H7 (cell line): Measurements from ENCODE around the gene UBL7. TPM values are rescaled to one million over a fixed set of nuclear protein-coding genes. Genes with fewer than 3 reads are reported as not detected.
"Not testable (repeated sequence)": the region's sequence is repeated elsewhere in the genome, so short reads cannot be mapped to it uniquely, and the experiment has no call there.

ENCODE experiments used
- DNase-seq: peaks from one replicate; pipeline ENCODE4 v3.0.0; 2012
- H3K27me3 ChIP-seq: 2 replicates; pipeline ENCODE4 v1.6.0; 2011; ENCODE audit warnings: mild to moderate bottlenecking, low read length; ENCODE audit not compliant: control insufficient read depth, insufficient read depth
- H3K36me3 ChIP-seq: replicated peaks from 2 replicates; pipeline ENCODE4 v1.5.1; 2011; ENCODE audit warnings: low read length; ENCODE audit not compliant: control insufficient read depth, insufficient read depth
- H3K4me3 ChIP-seq: 2 replicates; pipeline ENCODE4 v1.5.1; 2011; ENCODE audit warnings: low read depth, mild to moderate bottlenecking, control low read depth, low read length, moderate library complexity; ENCODE audit not compliant: insufficient read depth
- total RNA-seq: library from RNA; depleted of rRNA; stranded (reverse); fragments of >200 nt; shearing (Covaris generic); gene quantifications from 2 replicates; pipeline ENCODE4 v1.2.3, GENCODE V29; 2014

UBL7 gene
- total RNA-seq, 1 experiment from 2014 or later: 105 TPM

- H3K27me3 ChIP-seq, DNase-seq, H3K4me3 ChIP-seq, H3K36me3 ChIP-seq: not testable (repeated sequence)
Observed at GRCh38 chr15:74480364-74480763, 19.4 kb upstream of the UBL7 start.

- not testable (repeated sequence) for H3K36me3 ChIP-seq, H3K27me3 ChIP-seq, H3K4me3 ChIP-seq, DNase-seq
Observed at GRCh38 chr15:74471621-74472020, 10.7 kb upstream of the UBL7 start.

- no peaks in the 10 kb centered on the region; the same call in 1 of the 2 replicates for H3K36me3 ChIP-seq
- H3K27me3 ChIP-seq: no peaks in the 10 kb centered on the region
- no peak for DNase-seq
- no peak overlapping the region for H3K4me3 ChIP-seq
Observed at GRCh38 chr15:74470631-74471395, 9.9 kb upstream of the UBL7 start.

GRCh38 chr15:74468341-74469032, 7.5 kb upstream of the UBL7 start:
- DNase-seq: no peak
- no peaks in the 10 kb centered on the region for H3K27me3 ChIP-seq
- no peak overlapping the region for H3K4me3 ChIP-seq

GRCh38 chr15:74466570-74466969, 5.6 kb upstream of the UBL7 start:
- Histone ChIP-seq H3K27me3 (no peaks in the 10 kb centered on the region), H3K4me3 (no peak overlapping the region), H3K36me3 (no peaks in the 10 kb centered on the region; the same call in 1 of the 2 replicates)
- no peak for DNase-seq

More at GRCh38 chr15:74468341-74469032, 7.5 kb upstream of the UBL7 start:
- no peaks in the 10 kb centered on the region; the same call in 1 of the 2 replicates for H3K36me3 ChIP-seq

GRCh38 chr15:74464897-74465296, 3.9 kb upstream of the UBL7 start:
- Histone ChIP-seq H3K36me3 (no peaks in the 10 kb centered on the region; the same call in 1 of the 2 replicates), H3K27me3 (no peaks in the 10 kb centered on the region), H3K4me3 (no peak overlapping the region)
- DNase-seq: no peak

- no peaks in the 10 kb centered on the region for H3K27me3 ChIP-seq
- DNase-seq: no peak
- H3K36me3 ChIP-seq: no peaks in the 10 kb centered on the region; the same call in 1 of the 2 replicates
- H3K4me3 ChIP-seq: no peak overlapping the region
Observed at GRCh38 chr15:74464216-74464615, 3.3 kb upstream of the UBL7 start.

GRCh38 chr15:74463634-74464033, 2.7 kb upstream of the UBL7 start:
- H3K27me3 ChIP-seq: no peaks in the 10 kb centered on the region
- no peak overlapping the region for H3K4me3 ChIP-seq
- no peak for DNase-seq
- H3K36me3 ChIP-seq: no peaks in the 10 kb centered on the region; the same call in 1 of the 2 replicates

GRCh38 chr15:74461847-74462511, 1.0 kb upstream of the UBL7 start:
- peak overlapping the region; percentile 91 for H3K4me3 ChIP-seq
- DNase-seq: no peak
- no peaks in the 10 kb centered on the region for H3K36me3 ChIP-seq
- H3K27me3 ChIP-seq: no peaks in the 10 kb centered on the region

- no peak for DNase-seq
- peak overlapping the region; percentile 91 for H3K4me3 ChIP-seq
- 0 out of 2 replicates have a peak, but pooled peaks cover 1% of the 10 kb centered on the region for H3K36me3 ChIP-seq
- H3K27me3 ChIP-seq: no peaks in the 10 kb centered on the region
Observed at GRCh38 chr15:74460298-74460697, 662 bp downstream of the UBL7 start.

GRCh38 chr15:74459798-74460197, 1.2 kb downstream of the UBL7 start:
- H3K36me3 ChIP-seq, DNase-seq, H3K4me3 ChIP-seq, H3K27me3 ChIP-seq: not testable (repeated sequence)

- Histone ChIP-seq H3K36me3 (0 out of 2 replicates have a peak, but pooled peaks cover 1% of the 10 kb centered on the region), H3K27me3 (no peaks in the 10 kb centered on the region), H3K4me3 (no peak overlapping the region)
- DNase-seq: no peak
Observed at GRCh38 chr15:74458473-74458872, 2.5 kb downstream of the UBL7 start.

- not testable (repeated sequence) for H3K27me3 ChIP-seq, H3K4me3 ChIP-seq
Observed at GRCh38 chr15:74457036-74457435, 3.9 kb downstream of the UBL7 start.

GRCh38 chr15:74454764-74455500, 6.0 kb downstream of the UBL7 start:
- no peak for DNase-seq
- Histone ChIP-seq H3K4me3 (no peak overlapping the region), H3K36me3 (peaks cover 7% of the 10 kb centered on the region), H3K27me3 (no peaks in the 10 kb centered on the region)

More at GRCh38 chr15:74457036-74457435, 3.9 kb downstream of the UBL7 start:
- H3K36me3 ChIP-seq, DNase-seq: not testable (repeated sequence)
